Transverse colon (tissue), 4 donors: ENCODE data around the gene ANKH. TPM values are rescaled to one million over a fixed set of nuclear protein-coding genes. Genes with fewer than 3 reads are reported as not detected.
"Not testable (repeated sequence)": the region's sequence is repeated elsewhere in the genome, so short reads cannot be mapped to it uniquely, and the experiment has no call there.

Experiments used
- DNase-seq: peaks from one replicate; pipeline ENCODE4 v3.0.0-alpha.2; 2019
- H3K27ac ChIP-seq, 4 donors: fragments of 200-600 bp; sonication (generic); 2 replicates each; pipeline ENCODE4 v1.5.1; 2016 to 2018; ENCODE audit warnings: inconsistent platforms in 4 of 4
- H3K27me3 ChIP-seq: fragments of 200-600 bp; sonication (generic); 2 replicates; pipeline ENCODE4 v1.5.1; 2017; ENCODE audit warnings: inconsistent platforms
- H3K36me3 ChIP-seq, 4 donors: fragments of 200-600 bp; sonication (generic); 2 replicates each; pipeline ENCODE4 v1.5.1; 2017 to 2019; ENCODE audit warnings: inconsistent platforms in 4 of 4
- H3K4me1 ChIP-seq, 4 donors: fragments of 200-600 bp; sonication (generic); 2 replicates each; pipeline ENCODE4 v1.5.1; 2017 to 2020; ENCODE audit warnings: inconsistent platforms in 4 of 4
- H3K4me3 ChIP-seq, 4 donors: fragments of 200-600 bp; sonication (generic); 1 replicate in 1 of 4; 2 replicates in 3 of 4; pipeline versions ENCODE4 v1.5.1 to v1.6.1; 2017 to 2019; ENCODE audit warnings: inconsistent platforms in 4 of 4
- H3K9me3 ChIP-seq, 2 donors: fragments of 200-600 bp; sonication (generic); 2 replicates each; pipeline ENCODE4 v1.5.1; 2017 to 2019; ENCODE audit warnings: inconsistent platforms in 2 of 2
- CTCF ChIP-seq, 5 experiments: fragments of 200-600 bp in 3 of 5; fragments of 450-650 bp in 2 of 5; sonication (generic) in 3 of 5; IDR thresholded peaks; 1 replicate in 2 of 5; 2 replicates in 3 of 5; pipeline ENCODE4 v1.5.1; 2016 to 2017; ENCODE audit warnings: antibody characterized with exemption in 5 of 5, inconsistent platforms in 3 of 5, mild to moderate bottlenecking in 2 of 5, moderate library complexity in 1 of 5
- EP300 ChIP-seq: sonication (generic); formaldehyde crosslinking; IDR thresholded peaks from one replicate; pipeline ENCODE4 v1.6.1; 2017; ENCODE audit warnings: antibody characterized with exemption, low read depth
- POLR2A ChIP-seq: fragments of 450-650 bp; IDR thresholded peaks from one replicate; pipeline ENCODE4 v1.6.1; 2016; ENCODE audit warnings: antibody characterized with exemption, mild to moderate bottlenecking, moderate library complexity
- POLR2AphosphoS5 ChIP-seq, 3 donors: sonication (generic); formaldehyde crosslinking; IDR thresholded peaks; one replicate each; pipeline ENCODE4 v1.6.1; 2016; ENCODE audit warnings: antibody characterized with exemption in 3 of 3
- WGBS, 2 donors: methylation state at CpG; one replicate each; pipeline ENCODE4 v1.1.5; 2018; ENCODE audit warnings: low coverage in 1 of 2; 5-methylcytosine and 5-hydroxymethylcytosine counted together
- in situ Hi-C, 4 donors: fragments of 200-750 bp; cut with MboI; loops; one replicate each; pipeline versions ENCODE4 v1.15.0 to v1.15.1; 2017; ENCODE audit warnings: low sequenced_read_pairs in 3 of 4, low pct_ligation_motif_present in 1 of 4, low pct_unique_long_range_greater_than_20kb in 1 of 4
- intact Hi-C: fragments of 100-400 bp; cut with DNase I; formaldehyde crosslinking; loops from one replicate; pipeline ENCODE4 v1.15.1; 2023; ENCODE audit warnings: low total_unique reads
- total RNA-seq, 4 donors: library from RNA; depleted of rRNA; stranded (reverse); fragments of >200 nt; gene quantifications; one replicate each; pipeline ENCODE4 v1.1.0, GENCODE V29; 2016

ANKH gene
- total RNA-seq, 4 donors from 2014 or later, result 24.7 to 96.5 (median 69.4) TPM

DNA sequence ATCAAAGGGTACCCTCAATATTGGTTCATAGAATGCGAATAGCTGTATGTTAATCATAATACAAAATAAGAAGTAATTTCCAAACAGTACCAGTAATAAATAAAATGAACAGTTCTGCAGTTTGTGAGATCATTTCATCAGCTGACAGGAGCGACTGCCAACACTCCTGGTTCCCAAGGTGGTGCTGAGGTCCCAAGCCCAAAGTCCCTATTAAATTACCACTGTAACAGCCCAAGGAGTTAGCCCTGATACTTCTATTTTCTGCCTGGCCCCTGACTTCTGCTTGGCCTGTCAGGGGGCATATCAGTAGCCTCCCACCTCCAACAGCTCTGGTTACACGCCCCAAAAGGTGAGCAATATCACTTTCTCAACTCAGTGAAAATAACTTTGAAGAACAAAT, 47.1 kb downstream of the ANKH start:
- Histone ChIP-seq H3K36me3 (no peaks in the 10 kb centered on the region), H3K27me3 (no peaks in the 10 kb centered on the region), H3K9me3 (no peaks in the 10 kb centered on the region), H3K4me3 (no peak overlapping the region), H3K4me1 (peaks cover 0 to 8% (median 0%) of the 10 kb centered on the region in 4 donors), H3K27ac (no peak overlapping the region)
- intact Hi-C loops (no loop called here), in situ Hi-C loops (no loop called here)
- no peak for TF ChIP-seq POLR2AphosphoS5 (IDR thresholded peaks at IDR 0.05)
- no peak for TF ChIP-seq CTCF (IDR thresholded peaks at IDR 0.05)
- no peak for TF ChIP-seq POLR2A
- TF ChIP-seq EP300, result no peak
- DNase-seq, result no peak
- WGBS, 2 donors, result 92% methylated on average over 2 to 3 of the region's 3 CpGs

GRCh38 chr5:14821100-14821845, 50.3 kb downstream of the ANKH start:
- intact Hi-C loops, result no loop called here

DNA sequence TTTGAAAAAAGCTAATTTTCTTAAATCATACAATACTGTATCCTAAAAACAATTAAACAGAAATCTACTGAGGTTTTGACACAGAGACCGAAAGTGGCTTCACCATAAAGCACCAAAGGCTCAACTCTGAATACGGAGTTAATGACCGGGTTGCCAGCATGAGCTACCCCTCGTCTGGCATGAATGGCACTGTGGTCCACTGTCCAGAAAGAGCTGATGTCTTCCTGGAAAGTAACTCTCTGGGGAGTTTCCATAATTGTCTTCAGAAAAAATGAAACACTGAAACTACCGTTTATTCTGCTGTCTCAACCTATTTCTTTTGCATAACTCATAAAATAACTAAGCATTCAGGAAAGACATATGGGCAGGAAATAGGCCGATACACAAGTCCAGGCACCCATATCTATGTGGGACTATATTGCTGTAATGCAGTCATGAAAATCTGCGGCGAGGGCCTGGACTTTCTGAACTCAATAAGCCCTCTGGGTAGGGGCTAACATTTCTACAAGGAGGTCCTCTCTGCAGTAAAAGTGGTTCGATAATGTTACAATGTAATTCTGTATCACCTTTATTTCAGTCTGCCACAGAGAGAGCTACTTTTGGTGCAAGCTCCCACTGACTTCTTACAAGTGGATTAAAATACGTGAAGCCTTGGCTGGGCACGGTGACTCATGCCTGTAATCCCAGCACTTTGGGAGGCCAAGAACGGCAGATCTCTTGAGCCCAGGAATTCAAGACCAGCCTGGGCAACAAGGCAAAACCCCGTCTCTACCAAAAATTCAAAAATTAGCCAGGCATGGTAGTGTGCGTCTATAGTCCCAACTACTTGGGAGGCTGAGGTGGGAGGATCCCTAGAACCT, 52.4 kb downstream of the ANKH start:
- Histone ChIP-seq H3K4me3 (no peak overlapping the region), H3K4me1 (peaks cover 0 to 8% (median 0%) of the 10 kb centered on the region in 4 donors), H3K27ac (no peak overlapping the region), H3K9me3 (no peaks in the 10 kb centered on the region), H3K27me3 (no peaks in the 10 kb centered on the region), H3K36me3 (no peaks in the 10 kb centered on the region)
- no peak for DNase-seq
- intact Hi-C loops (no loop called here), in situ Hi-C loops (no loop called here)
- 74 to 84% methylated on average over 10 to 14 of the region's 14 CpGs for WGBS, 2 donors
- TF ChIP-seq POLR2A (no peak), POLR2AphosphoS5 (IDR thresholded peaks at IDR 0.05) (no peak), CTCF (IDR thresholded peaks at IDR 0.05) (no peak), EP300 (no peak)

More at GRCh38 chr5:14821100-14821845, 50.3 kb downstream of the ANKH start:
- no peak for DNase-seq
- Histone ChIP-seq H3K27me3 (no peaks in the 10 kb centered on the region), H3K27ac (no peak overlapping the region), H3K4me1 (peaks cover 0 to 8% (median 0%) of the 10 kb centered on the region in 4 donors), H3K4me3 (no peak overlapping the region), H3K36me3 (no peaks in the 10 kb centered on the region), H3K9me3 (no peaks in the 10 kb centered on the region)
- in situ Hi-C loops, result no loop called here
- 59 to 74% methylated on average over 8 to 9 of the region's 9 CpGs for WGBS, 2 donors
- TF ChIP-seq POLR2A, result no peak
- TF ChIP-seq CTCF (IDR thresholded peaks at IDR 0.05), result no peak
- TF ChIP-seq EP300, result no peak
- TF ChIP-seq POLR2AphosphoS5 (IDR thresholded peaks at IDR 0.05), result no peak

DNA sequence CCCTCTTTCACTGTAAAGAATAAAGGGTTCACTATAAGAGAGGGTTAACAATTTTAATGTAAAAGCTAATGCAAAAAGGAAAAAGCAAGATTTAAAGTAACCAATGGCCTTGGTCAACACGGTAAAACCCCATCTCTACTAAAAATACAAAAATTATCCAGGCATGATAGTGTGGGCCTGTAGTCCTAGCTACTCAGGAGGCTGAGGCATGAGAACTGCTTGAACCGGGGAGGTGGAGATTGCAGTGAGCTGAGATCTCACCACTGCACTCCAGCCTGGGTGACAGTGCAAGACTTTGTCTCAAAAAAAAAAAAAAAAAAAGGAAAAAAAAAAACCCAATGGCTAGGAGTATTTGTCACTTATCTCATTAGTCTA, 53.8 kb downstream of the ANKH start:
- in situ Hi-C loops, DNase-seq, H3K27me3 ChIP-seq, H3K36me3 ChIP-seq, H3K4me1 ChIP-seq, intact Hi-C loops, H3K4me3 ChIP-seq, H3K27ac ChIP-seq, H3K9me3 ChIP-seq: not testable (repeated sequence)
- 57 to 80% methylated on average over 2 of the region's 2 CpGs for WGBS, 2 donors
